Keratinocyte (primary cell): ENCODE measurements around the gene NPLOC4.

ENCODE experiments used
- EZH2 ChIP-seq: IDR thresholded peaks from one replicate; pipeline ENCODE4 v1.6.1; 2012; ENCODE audit warnings: inconsistent platforms, mild to moderate bottlenecking, low read length, moderate library complexity
- TF ChIP-seq, protein P1 (sequence below), 3 experiments: IDR thresholded peaks in 1 of 3; conservative IDR thresholded peaks in 1 of 3; optimal IDR thresholded peaks in 1 of 3; 2 replicates in 2 of 3; 3 replicates in 1 of 3; pipeline versions ENCODE3 to v1.5.1; 2011; ENCODE audit warnings: low read length in 3 of 3, mild to moderate bottlenecking in 3 of 3, moderate library complexity in 2 of 3, control low read depth in 1 of 3, inconsistent platforms in 1 of 3; ENCODE audit not compliant: insufficient read depth in 2 of 3; ENCODE audit errors: extremely low read depth in 1 of 3

DNA sequence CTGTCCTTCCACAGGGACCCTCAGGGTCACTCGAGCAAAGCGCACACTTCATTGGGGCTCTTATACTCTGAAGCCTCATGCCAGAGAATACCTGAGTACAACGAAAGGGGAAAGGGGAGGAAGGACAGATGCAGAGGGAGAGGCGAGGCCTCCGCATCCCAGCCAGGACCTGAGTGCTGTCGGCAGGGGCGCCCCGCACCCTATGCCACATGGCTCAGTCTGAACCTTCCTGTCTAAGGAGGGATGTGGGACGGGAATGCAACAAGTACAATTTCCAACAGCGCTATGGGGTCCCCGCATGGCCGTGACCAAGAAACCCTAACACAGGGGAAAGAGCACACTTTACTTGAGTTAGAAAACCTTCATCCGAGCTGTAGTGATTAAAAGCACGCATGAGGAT is 44.9 kb downstream of the NPLOC4 start:
- TF ChIP-seq EZH2, result no peak
- TF ChIP-seq, protein P1, sequence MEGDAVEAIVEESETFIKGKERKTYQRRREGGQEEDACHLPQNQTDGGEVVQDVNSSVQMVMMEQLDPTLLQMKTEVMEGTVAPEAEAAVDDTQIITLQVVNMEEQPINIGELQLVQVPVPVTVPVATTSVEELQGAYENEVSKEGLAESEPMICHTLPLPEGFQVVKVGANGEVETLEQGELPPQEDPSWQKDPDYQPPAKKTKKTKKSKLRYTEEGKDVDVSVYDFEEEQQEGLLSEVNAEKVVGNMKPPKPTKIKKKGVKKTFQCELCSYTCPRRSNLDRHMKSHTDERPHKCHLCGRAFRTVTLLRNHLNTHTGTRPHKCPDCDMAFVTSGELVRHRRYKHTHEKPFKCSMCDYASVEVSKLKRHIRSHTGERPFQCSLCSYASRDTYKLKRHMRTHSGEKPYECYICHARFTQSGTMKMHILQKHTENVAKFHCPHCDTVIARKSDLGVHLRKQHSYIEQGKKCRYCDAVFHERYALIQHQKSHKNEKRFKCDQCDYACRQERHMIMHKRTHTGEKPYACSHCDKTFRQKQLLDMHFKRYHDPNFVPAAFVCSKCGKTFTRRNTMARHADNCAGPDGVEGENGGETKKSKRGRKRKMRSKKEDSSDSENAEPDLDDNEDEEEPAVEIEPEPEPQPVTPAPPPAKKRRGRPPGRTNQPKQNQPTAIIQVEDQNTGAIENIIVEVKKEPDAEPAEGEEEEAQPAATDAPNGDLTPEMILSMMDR (optimal IDR thresholded peaks at IDR 0.05 in 1 of 3, IDR thresholded peaks at IDR 0.05 in 1 of 3, conservative IDR thresholded peaks at IDR 0.05 in 1 of 3; ENCODE audit: extremely low read depth in 1 of 3, insufficient read depth in 2 of 3, low read length in 3 of 3), result no peak
